Endothelial cell of umbilical vein (primary cell): ENCODE measurements around the gene WDHD1.

Experiments
- EZH2 ChIP-seq: IDR thresholded peaks from 2 replicates; pipeline ENCODE4 v1.6.1; 2012; ENCODE audit warnings: borderline replicate concordance, low read depth, mild to moderate bottlenecking, moderate library complexity, low read length, inconsistent platforms; ENCODE audit not compliant: severe bottlenecking
- GATA2 ChIP-seq: IDR thresholded peaks from 2 replicates; pipeline ENCODE4 v1.7.0; 2011; ENCODE audit warnings: low read depth, mild to moderate bottlenecking, moderate library complexity, mixed read lengths, low read length; ENCODE audit not compliant: insufficient read length, insufficient read depth
- POLR2A ChIP-seq: IDR thresholded peaks from 2 replicates; pipeline ENCODE4 v1.6.1; 2012; ENCODE audit warnings: low read depth, mild to moderate bottlenecking, control low read depth, low read length
- POLR2AphosphoS5 ChIP-seq: IDR thresholded peaks from 2 replicates; pipeline ENCODE4 v1.6.1; 2012; ENCODE audit warnings: low read depth, mild to moderate bottlenecking, control low read depth, low read length, moderate library complexity; ENCODE audit not compliant: insufficient read depth
- TF ChIP-seq, protein P1 (sequence below), 2 donors: IDR thresholded peaks; 1 replicate in 1 of 2; 2 replicates in 1 of 2; pipeline ENCODE4 v1.5.1; 2011; ENCODE audit warnings: low read length in 2 of 2, mild to moderate bottlenecking in 2 of 2, moderate library complexity in 2 of 2, control low read depth in 1 of 2, inconsistent platforms in 1 of 2, low read depth in 1 of 2; ENCODE audit not compliant: insufficient read depth in 1 of 2; ENCODE audit errors: extremely low read depth in 1 of 2

DNA sequence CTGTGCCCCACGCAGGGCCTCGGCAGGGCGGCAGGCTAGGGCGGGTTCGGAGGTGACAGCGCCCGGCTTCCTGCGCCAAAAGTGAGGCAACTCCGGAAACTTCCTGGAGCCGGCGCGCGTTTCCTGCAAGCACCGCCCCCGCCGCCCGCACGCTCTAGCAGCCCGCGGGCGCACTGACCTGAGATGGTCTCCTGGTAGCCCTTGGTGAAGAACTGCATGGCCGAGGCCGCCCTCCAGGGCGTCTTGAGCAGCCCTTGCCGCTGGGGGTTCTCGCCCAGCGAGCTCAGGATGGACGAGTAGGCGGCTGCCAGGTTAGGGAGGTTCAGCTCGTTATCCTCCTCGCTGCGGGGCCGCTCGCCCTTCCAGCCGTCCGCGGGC is 124.8 kb downstream of the WDHD1 start:
- TF ChIP-seq, protein P1, sequence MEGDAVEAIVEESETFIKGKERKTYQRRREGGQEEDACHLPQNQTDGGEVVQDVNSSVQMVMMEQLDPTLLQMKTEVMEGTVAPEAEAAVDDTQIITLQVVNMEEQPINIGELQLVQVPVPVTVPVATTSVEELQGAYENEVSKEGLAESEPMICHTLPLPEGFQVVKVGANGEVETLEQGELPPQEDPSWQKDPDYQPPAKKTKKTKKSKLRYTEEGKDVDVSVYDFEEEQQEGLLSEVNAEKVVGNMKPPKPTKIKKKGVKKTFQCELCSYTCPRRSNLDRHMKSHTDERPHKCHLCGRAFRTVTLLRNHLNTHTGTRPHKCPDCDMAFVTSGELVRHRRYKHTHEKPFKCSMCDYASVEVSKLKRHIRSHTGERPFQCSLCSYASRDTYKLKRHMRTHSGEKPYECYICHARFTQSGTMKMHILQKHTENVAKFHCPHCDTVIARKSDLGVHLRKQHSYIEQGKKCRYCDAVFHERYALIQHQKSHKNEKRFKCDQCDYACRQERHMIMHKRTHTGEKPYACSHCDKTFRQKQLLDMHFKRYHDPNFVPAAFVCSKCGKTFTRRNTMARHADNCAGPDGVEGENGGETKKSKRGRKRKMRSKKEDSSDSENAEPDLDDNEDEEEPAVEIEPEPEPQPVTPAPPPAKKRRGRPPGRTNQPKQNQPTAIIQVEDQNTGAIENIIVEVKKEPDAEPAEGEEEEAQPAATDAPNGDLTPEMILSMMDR (IDR thresholded peaks at IDR 0.05; ENCODE audit: extremely low read depth in 1 of 2, insufficient read depth in 1 of 2, low read depth in 1 of 2, low read length in 2 of 2): no peak
- TF ChIP-seq GATA2: no peak
- no peak for TF ChIP-seq POLR2AphosphoS5
- no peak for TF ChIP-seq EZH2
- no peak for TF ChIP-seq POLR2A
